NB4 (cell line): ENCODE results near the gene TMEM200A.

Experiments
- POLR2A ChIP-seq: IDR thresholded peaks from 2 replicates; pipeline ENCODE4 v1.6.1; 2011; ENCODE audit warnings: mild to moderate bottlenecking; ENCODE audit not compliant: insufficient read length; ENCODE audit errors: extremely low read depth
- TF ChIP-seq, protein P1 (sequence below): IDR thresholded peaks from one replicate; pipeline ENCODE4 v1.5.1; 2012; ENCODE audit warnings: low read depth, low read length

GRCh38 chr6:130447374-130447773 lies 81.6 kb downstream of the TMEM200A start:
- TF ChIP-seq, protein P1, sequence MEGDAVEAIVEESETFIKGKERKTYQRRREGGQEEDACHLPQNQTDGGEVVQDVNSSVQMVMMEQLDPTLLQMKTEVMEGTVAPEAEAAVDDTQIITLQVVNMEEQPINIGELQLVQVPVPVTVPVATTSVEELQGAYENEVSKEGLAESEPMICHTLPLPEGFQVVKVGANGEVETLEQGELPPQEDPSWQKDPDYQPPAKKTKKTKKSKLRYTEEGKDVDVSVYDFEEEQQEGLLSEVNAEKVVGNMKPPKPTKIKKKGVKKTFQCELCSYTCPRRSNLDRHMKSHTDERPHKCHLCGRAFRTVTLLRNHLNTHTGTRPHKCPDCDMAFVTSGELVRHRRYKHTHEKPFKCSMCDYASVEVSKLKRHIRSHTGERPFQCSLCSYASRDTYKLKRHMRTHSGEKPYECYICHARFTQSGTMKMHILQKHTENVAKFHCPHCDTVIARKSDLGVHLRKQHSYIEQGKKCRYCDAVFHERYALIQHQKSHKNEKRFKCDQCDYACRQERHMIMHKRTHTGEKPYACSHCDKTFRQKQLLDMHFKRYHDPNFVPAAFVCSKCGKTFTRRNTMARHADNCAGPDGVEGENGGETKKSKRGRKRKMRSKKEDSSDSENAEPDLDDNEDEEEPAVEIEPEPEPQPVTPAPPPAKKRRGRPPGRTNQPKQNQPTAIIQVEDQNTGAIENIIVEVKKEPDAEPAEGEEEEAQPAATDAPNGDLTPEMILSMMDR = no peak
- no peak for TF ChIP-seq POLR2A
